RCC 7860 (cell line): ENCODE results near the gene B9D2.

Source experiments
- DNase-seq: peaks from one replicate; pipeline ENCODE4 v3.0.0-alpha.2; 2015; ENCODE audit warnings: low spot score
- FAIRE-seq: peaks from 2 replicates; lab custom pipeline; 2012; peaks lifted over from hg19 to GRCh38; lab: Jason Lieb, UNC

Gene B9D2

DNA sequence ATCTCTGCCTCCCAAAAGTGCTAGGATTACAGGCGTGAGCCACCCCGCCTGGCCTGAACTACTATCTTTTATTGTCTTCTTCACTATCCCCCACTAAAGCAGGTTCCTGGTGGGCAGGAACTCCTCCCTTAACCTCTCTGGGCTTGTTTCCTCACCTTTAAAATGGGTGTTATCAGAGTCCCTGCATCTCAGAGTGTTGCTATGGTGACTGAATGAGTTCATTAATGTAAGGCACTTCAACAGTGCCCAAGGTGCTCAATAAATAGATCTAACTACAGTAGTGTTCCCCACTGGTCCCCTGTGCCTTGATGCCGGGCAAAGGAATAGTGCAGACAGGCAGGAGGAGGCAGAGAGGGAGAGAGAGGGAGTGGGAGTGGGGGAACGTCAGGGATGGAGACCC is 33.5 kb downstream of the B9D2 start:
- FAIRE-seq, result no peak
- DNase-seq, result no peak

DNA sequence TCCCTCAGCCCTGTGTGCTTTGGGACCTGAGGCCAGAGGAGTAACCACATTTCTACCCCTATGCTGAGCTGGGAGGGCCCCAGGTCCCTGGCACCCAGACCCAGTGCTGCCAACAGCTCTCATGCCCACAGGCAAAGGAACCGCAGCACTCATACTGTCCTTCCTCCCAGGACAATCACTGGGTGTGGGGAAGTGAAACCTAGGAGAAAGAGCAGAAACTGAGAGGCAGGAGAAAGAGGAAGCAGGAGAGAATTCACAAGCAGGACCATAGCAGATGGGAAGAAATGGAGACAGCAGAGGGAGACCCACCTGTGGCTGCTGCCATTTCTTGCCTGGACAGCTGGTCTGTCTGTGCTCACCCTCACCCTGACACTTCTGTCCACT is 35.1 kb downstream of the B9D2 start:
- FAIRE-seq (no peak), DNase-seq (no peak)

DNA sequence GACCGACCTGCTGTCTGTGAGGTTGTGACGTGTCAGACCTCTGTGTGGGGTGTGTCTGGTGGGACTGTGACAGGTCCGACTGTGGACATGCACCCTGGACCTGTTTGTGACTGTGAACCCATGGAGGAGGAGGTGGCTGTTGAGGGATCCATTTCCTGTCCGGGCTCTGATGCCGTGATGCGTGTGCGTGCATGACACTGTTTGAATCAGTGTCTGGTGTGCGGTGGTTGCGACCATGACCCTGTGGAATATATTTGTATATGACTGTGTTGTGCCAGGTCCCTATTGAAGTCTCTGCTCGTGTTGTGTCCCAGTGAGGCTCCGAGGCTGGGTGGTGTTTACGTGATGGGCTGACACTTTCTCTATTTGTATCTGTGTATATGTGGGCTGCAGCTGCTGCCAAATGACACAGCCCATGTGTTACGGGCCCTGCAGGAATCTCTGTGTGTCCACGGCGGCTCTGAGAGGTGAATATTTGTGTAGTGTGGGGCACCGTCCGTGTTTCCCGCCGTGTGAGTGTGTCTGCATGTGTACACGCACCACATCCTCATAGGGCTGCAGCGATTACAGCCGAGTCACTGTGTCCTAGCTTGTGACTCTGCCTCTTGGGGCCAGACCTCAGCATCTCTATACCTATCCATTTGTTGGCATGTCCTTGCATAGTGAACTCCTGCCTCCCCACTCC is 35.6 kb downstream of the B9D2 start:
- FAIRE-seq (no peak), DNase-seq (no peak)

- peak; percentile 46 for FAIRE-seq
- peak; percentile 72 for DNase-seq
These were observed 36.3 kb downstream of the B9D2 start for GRCh38 chr19:41327576-41328156.

DNA sequence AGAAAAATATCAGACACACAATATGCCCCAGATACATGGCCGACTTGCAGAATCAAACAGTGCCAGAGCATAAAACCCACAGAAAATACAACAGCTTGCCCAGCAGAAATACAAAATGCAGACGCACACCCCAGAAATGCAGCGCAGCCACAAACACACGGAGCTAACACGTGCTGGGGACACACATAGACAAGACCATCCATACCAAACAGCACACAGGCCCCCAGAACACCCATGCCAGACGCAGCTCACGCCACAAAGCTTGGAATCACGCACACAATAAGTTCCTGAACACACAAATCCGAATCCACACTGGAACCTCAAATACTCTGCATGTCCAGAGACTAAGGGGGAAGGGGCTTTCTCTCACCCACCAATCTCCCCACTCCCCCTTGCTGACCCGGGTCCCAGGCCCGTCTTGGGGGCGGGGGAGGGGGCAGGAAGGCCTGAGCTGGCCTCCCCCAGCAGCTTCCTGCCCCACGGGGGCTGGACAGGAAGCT is 36.8 kb downstream of the B9D2 start:
- DNase-seq (no peak), FAIRE-seq (no peak)

DNA sequence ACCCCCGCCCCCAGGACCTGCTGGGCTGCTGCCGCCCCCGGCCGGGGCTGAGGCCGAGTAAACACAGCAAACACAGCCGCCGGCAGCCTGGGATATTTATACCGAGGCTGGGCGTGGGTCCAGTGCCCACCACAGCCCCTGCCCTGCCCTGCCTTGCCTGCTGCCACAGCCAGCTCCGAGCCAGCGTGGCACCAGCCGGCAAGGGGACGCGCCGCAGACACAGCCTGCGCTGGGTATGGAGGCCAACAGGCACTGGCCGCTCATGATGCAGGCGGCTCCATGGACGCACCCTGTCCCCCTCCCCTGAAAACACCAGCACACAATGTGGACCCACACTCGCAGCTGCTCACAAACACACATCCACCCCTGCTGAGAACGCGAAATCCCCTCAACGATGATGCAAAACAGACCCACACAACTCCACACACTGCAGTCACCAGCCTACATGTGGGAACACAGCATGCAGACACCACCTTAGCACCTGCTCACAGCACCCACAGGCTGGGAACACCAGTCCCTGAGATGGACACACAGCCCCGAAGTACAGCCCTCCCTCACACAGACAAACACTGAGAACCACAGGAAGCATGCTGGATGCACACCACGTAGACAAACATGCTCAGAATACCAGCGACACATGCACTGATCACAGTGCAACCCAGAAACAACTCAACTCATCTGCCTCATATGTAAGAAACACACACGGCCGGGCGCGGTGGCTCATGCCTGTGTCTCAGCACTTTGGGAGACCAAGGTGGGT is 37.8 kb downstream of the B9D2 start:
- FAIRE-seq (no peak), DNase-seq (peak; percentile 75)

- no peak for DNase-seq
- no peak for FAIRE-seq
These were observed 38.4 kb downstream of the B9D2 start for GRCh38 chr19:41325640-41325946.

DNA sequence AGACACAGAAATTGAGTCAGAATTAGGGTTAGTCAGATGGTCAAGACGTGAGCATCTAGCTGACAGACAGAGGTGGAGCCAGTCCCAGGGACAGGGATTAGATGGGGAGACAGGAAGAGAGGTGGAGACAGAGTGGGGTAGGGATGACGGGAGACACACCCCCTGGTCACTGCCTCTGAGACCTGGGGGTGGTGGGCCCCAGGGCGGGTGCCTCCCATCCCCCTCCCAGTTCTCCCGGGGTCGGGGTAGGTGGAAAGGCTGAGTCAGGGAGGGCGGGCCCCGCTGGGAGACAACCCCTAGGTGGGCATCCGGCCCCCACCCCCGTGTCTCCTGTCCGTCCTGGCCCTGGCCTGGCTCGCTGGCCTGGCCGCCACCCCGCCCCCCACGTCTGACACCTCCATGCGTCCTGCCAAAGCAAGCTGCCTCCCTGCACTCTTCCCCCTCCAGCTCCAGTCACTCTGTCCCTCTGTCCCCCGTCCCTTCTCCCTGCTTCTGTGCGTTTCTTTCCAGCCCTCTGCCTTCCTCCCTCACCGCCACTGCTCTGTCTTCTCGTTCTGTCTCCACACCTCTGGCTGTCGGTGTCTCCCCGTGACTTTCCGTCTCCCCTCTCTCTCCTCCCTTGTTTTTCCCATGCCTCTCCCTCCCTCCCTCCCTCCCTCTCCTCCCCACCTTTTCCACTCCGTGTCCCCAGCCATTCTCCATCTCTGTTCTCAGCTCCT is 38.9 kb downstream of the B9D2 start:
- DNase-seq, result peak; percentile 74
- FAIRE-seq, result peak; percentile 36

GRCh38 chr19:41324231-41324702 is 39.7 kb downstream of the B9D2 start:
- no peak for FAIRE-seq
- DNase-seq, result no peak

DNA sequence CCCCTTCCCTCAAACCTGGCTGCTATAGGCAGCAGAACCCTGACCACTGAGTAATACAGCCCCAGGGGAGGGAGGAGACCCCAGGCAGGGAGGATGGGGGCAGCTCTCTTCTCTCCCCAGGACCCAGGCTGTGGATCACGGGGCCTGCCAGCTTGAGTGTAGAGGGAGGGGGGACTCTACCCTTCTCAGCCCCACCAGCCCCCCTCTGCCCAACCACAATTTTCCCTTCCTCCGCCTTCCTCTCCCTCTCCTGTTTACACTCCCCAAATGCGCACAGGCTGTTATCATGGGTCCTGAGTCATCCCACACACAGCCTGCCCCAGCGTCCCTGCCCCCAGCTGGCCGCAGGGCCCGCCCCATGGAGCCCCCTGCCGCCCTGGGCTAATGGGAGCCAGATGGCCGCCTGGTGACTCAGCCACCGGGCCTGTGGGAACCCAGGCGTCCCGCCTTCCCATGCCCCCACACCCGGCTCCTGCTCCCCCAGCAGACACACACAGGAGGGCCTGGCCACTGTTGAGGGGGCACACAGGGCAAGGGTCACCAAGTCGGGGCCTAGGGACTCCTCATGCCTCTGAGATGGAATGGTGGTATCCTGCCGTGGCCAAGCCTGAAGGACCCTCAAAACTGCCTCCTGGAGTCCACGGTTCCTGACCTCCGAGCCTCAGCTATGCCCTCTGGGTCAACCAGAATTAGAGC is 40.4 kb downstream of the B9D2 start:
- peak; percentile 78 for FAIRE-seq
- peak; percentile 76 for DNase-seq

DNA sequence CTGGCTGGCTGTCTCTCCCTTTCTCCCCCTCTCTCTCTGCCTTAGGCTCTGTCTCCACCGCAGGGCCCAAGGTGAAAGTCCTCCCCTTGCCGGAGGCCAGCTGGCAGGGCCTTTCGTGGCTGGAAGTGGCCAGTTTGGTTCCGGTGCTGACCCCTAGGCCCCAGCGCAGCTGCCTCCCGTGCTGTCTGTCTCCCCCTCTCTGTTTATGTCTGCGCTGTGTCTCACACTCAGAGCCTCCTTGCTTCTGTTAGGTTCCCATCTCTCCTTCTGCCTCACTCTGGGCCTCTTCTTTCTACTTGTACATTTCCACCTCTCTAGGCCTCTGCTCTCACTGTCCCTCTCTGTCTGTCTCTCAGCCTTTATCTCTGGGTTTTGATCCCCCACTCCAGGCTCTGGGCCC is 40.9 kb downstream of the B9D2 start:
- DNase-seq (no peak), FAIRE-seq (no peak)

DNA sequence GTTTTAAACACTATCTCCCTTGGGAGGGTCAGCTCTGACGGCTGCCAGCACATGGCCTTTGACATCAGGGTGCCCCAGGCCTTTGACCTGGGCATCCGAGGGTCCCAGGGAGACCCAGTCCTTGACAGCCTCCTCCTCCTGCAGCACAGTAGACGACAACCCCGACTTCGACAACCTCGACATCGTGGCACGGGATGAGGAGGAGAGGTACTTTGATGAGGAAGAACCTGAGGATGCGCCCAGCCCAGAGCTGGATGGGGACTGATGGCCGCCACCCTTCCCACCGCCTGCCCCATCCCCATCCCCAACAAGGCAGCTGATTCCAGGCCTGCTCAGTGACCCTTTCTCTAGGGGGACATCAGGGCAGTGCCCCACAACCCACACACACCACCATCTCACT is 41.5 kb downstream of the B9D2 start:
- FAIRE-seq (no peak), DNase-seq (no peak)

DNA sequence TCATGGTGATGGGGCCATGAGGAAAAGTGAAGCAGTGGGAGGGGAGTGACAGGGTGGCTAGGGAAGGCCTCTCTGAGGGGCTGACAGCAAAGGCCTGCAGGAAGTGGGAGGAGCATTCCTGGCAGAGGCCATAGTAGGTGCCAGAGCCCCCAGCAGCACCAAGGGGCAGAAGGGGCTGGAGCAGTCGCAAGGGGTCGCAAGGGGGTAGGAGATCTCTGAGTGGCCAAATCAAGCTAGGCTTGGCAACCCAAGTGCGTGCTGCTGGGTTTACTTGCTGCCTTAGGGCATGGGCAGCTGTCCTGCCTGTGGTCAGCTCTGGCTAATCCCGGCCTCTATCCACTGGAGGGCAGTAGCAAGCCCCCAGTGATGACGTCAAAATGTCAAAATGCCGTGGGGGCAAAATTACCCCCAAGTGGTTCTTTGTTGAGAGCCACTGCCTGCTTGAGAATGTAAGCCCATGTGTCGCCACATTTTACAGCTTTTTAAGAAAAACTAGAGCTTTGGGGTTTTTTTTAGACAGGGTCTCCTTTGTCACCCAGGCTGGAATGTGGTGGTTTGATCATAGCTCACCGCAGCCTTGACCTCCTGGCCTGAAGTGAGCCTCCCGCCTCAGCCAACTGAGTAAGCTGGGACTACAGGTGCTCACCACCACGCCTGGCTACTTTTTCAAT is 42.2 kb downstream of the B9D2 start:
- DNase-seq, result peak; percentile 51
- peak; percentile 81 for FAIRE-seq

GRCh38 chr19:41321204-41321599 is 42.7 kb downstream of the B9D2 start:
- DNase-seq, result no peak
- no peak for FAIRE-seq

GRCh38 chr19:41320568-41320967 is 43.4 kb downstream of the B9D2 start:
- FAIRE-seq (no peak), DNase-seq (no peak)

DNA sequence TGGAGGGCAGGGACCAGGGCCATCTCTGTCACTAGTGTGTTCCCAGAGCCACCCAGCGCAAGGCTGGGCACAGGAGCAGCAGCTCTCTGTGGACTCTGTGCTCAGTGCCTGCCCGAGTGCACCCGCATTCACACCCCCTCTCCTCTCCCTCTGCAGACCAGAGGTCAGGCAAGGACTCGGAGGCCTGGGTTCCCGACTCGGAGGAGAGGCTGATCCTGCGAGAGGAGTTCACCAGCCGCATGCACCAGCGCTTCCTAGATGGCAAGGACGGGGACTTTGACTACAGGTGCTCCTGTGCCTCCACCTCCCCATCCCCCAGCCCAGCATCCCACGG is 43.8 kb downstream of the B9D2 start:
- no peak for DNase-seq
- FAIRE-seq, result no peak

DNA sequence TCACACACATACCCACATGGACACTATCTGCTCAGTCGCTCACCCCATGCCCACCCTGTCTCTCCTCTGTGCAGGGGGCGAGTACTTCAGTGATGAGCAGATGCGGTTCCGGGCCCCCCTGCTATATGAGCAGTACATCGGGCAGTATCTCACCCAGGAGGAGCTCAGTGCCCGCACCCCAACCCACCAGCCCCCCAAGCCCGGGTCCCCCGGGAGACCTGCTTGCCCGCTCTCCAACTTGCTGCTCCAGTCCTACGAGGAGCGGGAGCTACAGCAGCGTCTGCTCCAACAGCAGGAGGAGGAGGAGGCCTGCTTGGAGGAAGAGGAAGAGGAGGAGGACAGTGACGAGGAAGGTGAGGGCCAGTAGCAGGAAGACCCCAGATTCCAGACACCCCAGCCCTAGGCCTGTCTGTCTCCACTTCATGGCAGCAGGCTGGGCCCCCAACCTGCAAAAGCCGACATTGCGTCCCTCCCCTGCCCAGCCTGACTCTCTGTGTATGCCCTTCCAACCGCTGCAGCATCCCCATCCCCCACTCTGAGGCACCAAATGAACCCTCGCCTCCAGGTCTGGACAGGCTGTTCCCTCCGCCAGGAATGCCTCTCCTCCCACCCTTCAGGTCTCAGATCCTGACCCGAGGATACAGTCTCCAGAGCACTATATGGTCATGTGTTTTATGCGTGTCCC is 44.3 kb downstream of the B9D2 start:
- no peak for FAIRE-seq
- DNase-seq, result no peak

DNA sequence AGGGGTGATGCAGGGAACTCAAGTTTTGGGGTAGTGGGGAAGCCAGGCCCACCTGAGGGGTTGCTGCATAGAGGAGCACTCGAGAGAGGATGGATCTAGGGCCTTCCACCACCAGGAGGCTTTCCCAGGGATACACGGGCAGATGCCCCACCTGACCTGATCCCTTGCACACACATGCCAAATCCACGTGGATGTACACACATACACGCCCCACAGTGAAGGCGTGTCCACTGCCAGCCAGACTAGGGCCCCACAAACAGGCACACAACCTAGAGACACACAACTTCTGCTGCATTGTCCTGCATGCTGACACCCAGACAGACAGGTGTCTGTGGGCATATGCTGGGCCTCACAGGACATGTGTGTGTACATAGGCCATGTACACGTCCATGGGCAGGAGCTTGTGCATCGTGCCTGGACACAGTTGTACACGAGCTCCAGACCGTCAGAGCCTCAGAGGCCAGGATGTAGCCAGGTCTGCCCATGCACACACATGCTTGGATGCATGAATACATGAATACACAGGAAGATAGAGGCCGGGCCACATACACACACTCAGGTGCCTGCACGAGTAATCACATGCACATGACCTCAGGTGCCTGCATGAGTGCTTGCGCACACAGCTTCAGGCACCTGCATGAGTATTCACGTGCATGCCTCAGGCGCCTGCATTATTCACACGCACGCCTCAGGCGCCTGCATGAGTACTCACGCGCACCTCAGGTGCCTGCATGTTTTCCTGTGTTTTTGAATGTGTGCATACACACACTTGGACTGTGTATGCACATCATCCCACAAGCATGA is 45.1 kb downstream of the B9D2 start:
- FAIRE-seq (no peak), DNase-seq (no peak)

GRCh38 chr19:41316306-41316920 is 47.5 kb downstream of the B9D2 start:
- FAIRE-seq (no peak), DNase-seq (no peak)
